Stimulated activated CD8-positive, alpha-beta memory T cell treated with anti-CD3 and anti-CD28 coated beads, Interleukin-12 subunit alpha, Interleukin-12 subunit beta, amount 100 ng/mL, for 24 hours (primary cell): ENCODE results near the gene MYOCD.

ENCODE experiments used
- DNase-seq: peaks from one replicate; pipeline ENCODE4 v3.0.0-alpha.2; 2020; ENCODE audit errors: extremely low read depth

MYOCD gene

GRCh38 chr17:12759090-12759489 is 93.4 kb downstream of the MYOCD start:
- DNase-seq = no peak

GRCh38 chr17:12765548-12765947 is 99.9 kb downstream of the MYOCD start:
- DNase-seq = no peak

- no peak for DNase-seq
Observed at GRCh38 chr17:12768255-12768654, 102.6 kb downstream of the MYOCD start.

- DNase-seq = no peak
Observed at GRCh38 chr17:12769981-12770380, 104.3 kb downstream of the MYOCD start.

DNA sequence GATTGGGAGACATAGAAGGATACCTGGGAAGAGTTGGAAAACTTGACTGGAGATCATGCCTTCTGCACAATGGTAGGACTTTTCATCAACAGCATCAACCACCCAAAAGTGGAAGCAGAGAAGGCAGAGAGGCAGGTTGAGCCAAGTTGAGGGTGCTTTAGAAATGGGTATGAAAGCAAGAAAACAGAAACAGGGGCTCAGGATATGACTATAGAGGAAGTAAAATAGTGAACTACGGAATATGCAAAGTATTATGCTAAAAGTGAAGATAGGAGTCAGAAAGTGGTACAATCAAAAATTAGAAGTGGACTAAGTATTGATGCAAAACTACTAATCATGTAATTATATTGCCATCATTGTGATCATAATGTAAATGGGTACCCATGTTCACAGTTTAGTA is 107.5 kb downstream of the MYOCD start:
- no peak for DNase-seq

GRCh38 chr17:12789075-12789480 is 123.4 kb downstream of the MYOCD start:
- no peak for DNase-seq

- DNase-seq = no peak
Observed at GRCh38 chr17:12789481-12790248, 124.0 kb downstream of the MYOCD start, which contains the start of gene ARHGAP44. Gene ARHGAP44 (plus strand): TSS chr17:12789498. CDS start chr17:12789839, 341 bp downstream.

- DNase-seq = no peak
Observed at GRCh38 chr17:12790249-12791106, 124.8 kb downstream of the MYOCD start.

- no peak for DNase-seq
Observed at GRCh38 chr17:12794919-12795532, 129.3 kb downstream of the MYOCD start.

GRCh38 chr17:12800855-12801365 is 135.2 kb downstream of the MYOCD start:
- no peak for DNase-seq

DNA sequence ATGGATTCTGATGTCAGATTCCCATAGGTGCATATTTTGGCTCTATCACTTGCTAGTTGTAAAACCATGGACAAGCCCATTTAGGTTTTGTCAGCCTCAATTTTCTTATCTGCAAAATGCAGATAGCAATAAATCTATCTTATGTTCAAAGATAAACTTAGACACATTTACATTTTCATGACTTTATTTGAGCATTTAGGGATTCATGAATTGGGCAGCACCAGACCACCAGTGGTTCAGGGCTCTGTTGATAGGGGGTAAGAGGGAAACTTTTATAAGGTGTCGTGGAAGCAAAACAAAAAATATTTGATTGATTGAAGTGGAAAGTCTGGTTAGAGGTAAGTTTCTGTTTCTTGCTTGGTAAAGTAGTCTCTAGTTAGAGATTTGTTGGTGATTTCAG is 140.9 kb downstream of the MYOCD start:
- DNase-seq = no peak

GRCh38 chr17:12808723-12809122 is 143.0 kb downstream of the MYOCD start:
- no peak for DNase-seq

- DNase-seq = no peak
Observed at GRCh38 chr17:12812877-12813276, 147.2 kb downstream of the MYOCD start.

- DNase-seq = no peak
Observed at GRCh38 chr17:12813664-12814063, 148.0 kb downstream of the MYOCD start.

DNA sequence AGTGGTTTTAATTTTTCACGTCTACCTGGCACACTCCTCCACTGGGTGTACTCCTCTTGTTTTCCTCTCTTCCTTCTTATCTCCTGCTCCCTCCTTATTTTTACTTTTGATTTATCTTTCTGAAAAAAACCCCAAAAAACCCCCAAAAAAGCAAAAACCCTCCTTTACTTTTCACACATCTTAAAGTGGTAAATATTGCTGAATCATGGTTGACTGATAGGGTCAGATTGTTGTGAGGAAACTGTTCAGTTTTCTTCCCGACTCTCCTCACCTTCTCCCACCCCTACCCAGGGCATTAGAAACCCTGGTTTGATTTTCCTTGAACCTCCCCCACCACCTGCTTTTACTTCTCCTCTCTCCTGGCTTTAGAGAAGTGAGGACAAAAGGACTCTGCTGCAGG is 149.0 kb downstream of the MYOCD start:
- DNase-seq = no peak

GRCh38 chr17:12815642-12816141 is 150.0 kb downstream of the MYOCD start:
- no peak for DNase-seq
